Mesenchymal stem cell (in vitro differentiated cells and primary cell): ENCODE results near the gene SLC35E1.
A peak's percentile ranks its signal among the peaks of the same experiment; 100 is the strongest.

ENCODE experiments used
- DNase-seq: peaks from one replicate; pipeline ENCODE4 v3.0.0-alpha.2; 2013
- H2AFZ ChIP-seq: one replicate; pipeline ENCODE4 v1.6.1; 2013; ENCODE audit warnings: low read depth, mild to moderate bottlenecking, control low read depth, inconsistent platforms, low read length, moderate library complexity
- H2AK5ac ChIP-seq: 2 replicates; pipeline ENCODE4 v1.6.1; 2013; ENCODE audit warnings: low read length, moderate library complexity, mild to moderate bottlenecking, inconsistent platforms; ENCODE audit not compliant: severe bottlenecking
- H2BK120ac ChIP-seq: one replicate; pipeline ENCODE4 v1.6.1; 2013; ENCODE audit warnings: low read depth, mild to moderate bottlenecking, inconsistent platforms, low read length, moderate library complexity
- H2BK12ac ChIP-seq, 2 experiments: one replicate each; pipeline ENCODE4 v1.6.1; 2013; ENCODE audit warnings: inconsistent platforms in 2 of 2, low read length in 2 of 2, mild to moderate bottlenecking in 2 of 2, moderate library complexity in 2 of 2, control low read depth in 1 of 2
- H2BK15ac ChIP-seq: one replicate; pipeline ENCODE4 v1.6.1; 2013; ENCODE audit warnings: mild to moderate bottlenecking, low read depth, inconsistent platforms; ENCODE audit not compliant: poor library complexity, severe bottlenecking
- H2BK5ac ChIP-seq: 2 replicates; pipeline ENCODE4 v1.6.1; 2013; ENCODE audit warnings: low read depth, mild to moderate bottlenecking, low read length, control low read depth, inconsistent platforms; ENCODE audit not compliant: poor library complexity, severe bottlenecking
- H3K14ac ChIP-seq, 2 experiments: one replicate each; pipeline ENCODE4 v1.6.1; 2013; ENCODE audit warnings: inconsistent platforms in 2 of 2, low read length in 2 of 2, control low read depth in 1 of 2, mild to moderate bottlenecking in 1 of 2, moderate library complexity in 1 of 2
- H3K18ac ChIP-seq, 2 experiments: one replicate each; pipeline ENCODE4 v1.6.1; 2013; ENCODE audit warnings: inconsistent platforms in 2 of 2, low read length in 2 of 2, control low read depth in 1 of 2, low read depth in 1 of 2, mild to moderate bottlenecking in 1 of 2
- H3K23ac ChIP-seq, 2 experiments: one replicate each; pipeline ENCODE4 v1.6.1; 2013; ENCODE audit warnings: inconsistent platforms in 2 of 2, low read length in 2 of 2, mild to moderate bottlenecking in 2 of 2, moderate library complexity in 2 of 2, control low read depth in 1 of 2
- H3K27ac ChIP-seq: 2 replicates; pipeline ENCODE4 v1.5.1; 2013; ENCODE audit warnings: mild to moderate bottlenecking, moderate library complexity, low read length, control low read depth, inconsistent platforms; ENCODE audit not compliant: poor library complexity, severe bottlenecking
- H3K27me3 ChIP-seq, 2 experiments: 2 replicates each; pipeline versions ENCODE4 v1.6.1 to v1.7.0; 2013; ENCODE audit warnings: low read length in 2 of 2, mild to moderate bottlenecking in 2 of 2, moderate library complexity in 2 of 2, control low read depth in 1 of 2, inconsistent platforms in 1 of 2; ENCODE audit not compliant: control insufficient read depth in 1 of 2, insufficient read depth in 1 of 2
- H3K36me3 ChIP-seq, 2 experiments: 2 replicates each; pipeline versions ENCODE4 v1.6.1 to v1.7.0; 2013; ENCODE audit warnings: low read length in 2 of 2, control low read depth in 1 of 2, inconsistent platforms in 1 of 2, low read depth in 1 of 2, mild to moderate bottlenecking in 1 of 2; ENCODE audit not compliant: insufficient read depth in 2 of 2, control insufficient read depth in 1 of 2
- H3K4ac ChIP-seq, 2 experiments: one replicate each; pipeline ENCODE4 v1.6.1; 2013; ENCODE audit warnings: inconsistent platforms in 2 of 2, low read length in 2 of 2, mild to moderate bottlenecking in 2 of 2, moderate library complexity in 2 of 2, control low read depth in 1 of 2, low read depth in 1 of 2
- H3K4me1 ChIP-seq: 2 replicates; pipeline ENCODE4 v1.6.1; 2013; ENCODE audit warnings: low read depth, low read length, control low read depth; ENCODE audit not compliant: control insufficient read depth, insufficient read depth
- H3K4me2 ChIP-seq: 2 replicates; pipeline ENCODE4 v1.6.1; 2013; ENCODE audit warnings: low read length, mild to moderate bottlenecking, inconsistent platforms; ENCODE audit not compliant: poor library complexity, severe bottlenecking
- H3K4me3 ChIP-seq, 2 experiments: 2 replicates each; pipeline versions ENCODE4 v1.5.1 to v1.7.0; 2013; ENCODE audit warnings: low read length in 2 of 2, mild to moderate bottlenecking in 2 of 2, control low read depth in 1 of 2, low read depth in 1 of 2; ENCODE audit not compliant: insufficient read depth in 1 of 2
- H3K79me1 ChIP-seq: replicated peaks from 2 replicates; pipeline ENCODE4 v1.6.1; 2013; ENCODE audit warnings: mild to moderate bottlenecking, control low read depth, low read length, inconsistent platforms; ENCODE audit not compliant: poor library complexity, severe bottlenecking
- H3K9ac ChIP-seq: 2 replicates; pipeline ENCODE4 v1.7.0; 2013; ENCODE audit warnings: mild to moderate bottlenecking, low read length, moderate library complexity
- H3K9me3 ChIP-seq: 2 replicates; pipeline ENCODE4 v1.7.0; 2013; ENCODE audit warnings: mild to moderate bottlenecking, low read length; ENCODE audit not compliant: control insufficient read depth
- H4K8ac ChIP-seq: one replicate; pipeline ENCODE4 v1.6.1; 2013; ENCODE audit warnings: inconsistent platforms, mild to moderate bottlenecking, low read length, moderate library complexity
- H4K91ac ChIP-seq: one replicate; pipeline ENCODE4 v1.6.1; 2013; ENCODE audit warnings: mild to moderate bottlenecking, low read length, inconsistent platforms
- WGBS: methylation state at CpG from one replicate; pipeline ENCODE4 v1.1.7; 2013; ENCODE audit warnings: mixed read lengths; 5-methylcytosine and 5-hydroxymethylcytosine counted together

Gene SLC35E1

DNA sequence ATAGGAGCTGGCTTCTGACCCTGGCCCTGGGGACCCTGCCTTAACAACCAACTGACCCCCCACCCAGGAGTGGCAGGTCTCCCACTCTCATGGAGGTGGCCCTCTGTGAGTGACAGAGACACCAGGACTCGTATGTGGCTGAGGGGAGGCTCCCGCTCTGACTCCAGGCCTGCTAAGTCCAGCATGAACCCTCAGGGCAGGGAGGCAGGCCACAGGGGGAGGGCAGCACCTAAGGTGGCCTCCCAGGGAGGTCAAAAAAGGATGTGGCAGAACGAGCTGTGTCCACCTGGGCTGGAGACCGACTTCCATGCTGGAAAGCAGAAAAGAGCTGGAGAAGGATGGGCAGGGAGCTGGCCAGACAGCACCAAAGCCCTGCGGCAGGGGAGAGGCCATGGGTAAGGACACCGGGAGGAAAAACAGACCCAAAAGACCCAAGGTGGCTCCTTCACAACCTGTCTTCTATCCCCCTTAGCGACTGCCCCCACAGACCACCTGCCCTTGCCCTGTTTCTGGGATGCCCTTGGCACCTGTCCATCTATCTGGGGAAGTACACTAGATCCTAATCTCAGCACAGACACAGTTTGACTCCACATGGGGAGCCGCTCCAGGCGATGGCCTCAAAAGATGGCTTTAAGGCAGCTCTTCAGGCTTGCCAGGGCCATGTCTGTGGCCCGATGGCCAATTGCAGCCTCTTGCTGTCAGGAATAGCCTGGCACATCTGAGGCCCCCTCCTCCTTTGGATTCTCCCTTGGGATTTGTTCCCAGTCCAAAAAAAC, 10.5 kb upstream of the SLC35E1 start:
- 94% methylated on average over 10 of the region's 10 CpGs for WGBS
- Histone ChIP-seq H2AK5ac (no peak overlapping the region), H3K4me1 (peaks cover 52% of the 10 kb centered on the region)

GRCh38 chr19:16581971-16582343, 9.7 kb upstream of the SLC35E1 start:
- H2BK12ac ChIP-seq = no peak overlapping the region
- H2BK120ac ChIP-seq = no peak overlapping the region
- H3K18ac ChIP-seq = no peak overlapping the region
- no peak overlapping the region for H3K27ac ChIP-seq
- H3K27me3 ChIP-seq = no peaks in the 10 kb centered on the region
- H3K9ac ChIP-seq = peak overlapping the region; percentile 51
- no peak overlapping the region for H3K4ac ChIP-seq
- H3K4me2 ChIP-seq = no peak overlapping the region
- DNase-seq = no peak
- 88% methylated on average over 6 of the region's 6 CpGs for whole genome bisulfite sequencing
- no peak overlapping the region for H2BK5ac ChIP-seq
- H4K8ac ChIP-seq = no peak overlapping the region
- H3K4me3 ChIP-seq = no peak overlapping the region
- no peak overlapping the region for H2AK5ac ChIP-seq
- H3K14ac ChIP-seq = no peak overlapping the region
- no peak overlapping the region for H2BK15ac ChIP-seq
- H3K79me1 ChIP-seq = peaks cover 15% of the 10 kb centered on the region
- peaks cover 16 to 46% of the 10 kb centered on the region in 2 experiments for H3K36me3 ChIP-seq
- H4K91ac ChIP-seq = no peak overlapping the region
- H2AFZ ChIP-seq = no peak overlapping the region
- peaks cover 45% of the 10 kb centered on the region for H3K4me1 ChIP-seq
- H3K23ac ChIP-seq = no peak overlapping the region
- H3K9me3 ChIP-seq = no peaks in the 10 kb centered on the region

More for the DNA sequence above, 10.5 kb upstream of the SLC35E1 start:
- Histone ChIP-seq H2BK12ac (no peak overlapping the region), H3K4ac (no peak overlapping the region), H3K4me2 (no peak overlapping the region), H3K9ac (peak overlapping the region; percentile 51), H3K18ac (no peak overlapping the region), H4K91ac (no peak overlapping the region), H3K27ac (no peak overlapping the region), H3K23ac (no peak overlapping the region), H3K36me3 (peaks cover 10 to 39% of the 10 kb centered on the region in 2 experiments), H3K4me3 (no peak overlapping the region), H2AFZ (no peak overlapping the region), H2BK15ac (no peak overlapping the region), H4K8ac (no peak overlapping the region), H2BK120ac (no peak overlapping the region), H3K9me3 (no peaks in the 10 kb centered on the region), H2BK5ac (no peak overlapping the region), H3K14ac (no peak overlapping the region), H3K79me1 (peaks cover 15% of the 10 kb centered on the region), H3K27me3 (no peaks in the 10 kb centered on the region)
- DNase-seq = no peak

GRCh38 chr19:16581145-16581970, 9.1 kb upstream of the SLC35E1 start:
- Histone ChIP-seq H2BK12ac (peak overlapping the region in 1 of 2 experiments; percentile 7), H3K4me3 (no peak overlapping the region), H3K9me3 (no peaks in the 10 kb centered on the region), H3K4ac (no peak overlapping the region), H3K9ac (peak overlapping the region; percentile 51), H2BK15ac (no peak overlapping the region), H2BK120ac (no peak overlapping the region), H3K27me3 (no peaks in the 10 kb centered on the region), H3K23ac (no peak overlapping the region), H4K91ac (no peak overlapping the region), H3K18ac (no peak overlapping the region), H3K4me1 (peaks cover 40% of the 10 kb centered on the region), H3K4me2 (no peak overlapping the region), H3K36me3 (peaks cover 22 to 52% of the 10 kb centered on the region in 2 experiments), H3K27ac (no peak overlapping the region), H3K79me1 (peaks cover 15% of the 10 kb centered on the region), H4K8ac (no peak overlapping the region), H3K14ac (no peak overlapping the region), H2AK5ac (no peak overlapping the region), H2AFZ (no peak overlapping the region), H2BK5ac (no peak overlapping the region)
- no peak for DNase-seq
- WGBS = 90% methylated on average over 12 of the region's 12 CpGs

DNA sequence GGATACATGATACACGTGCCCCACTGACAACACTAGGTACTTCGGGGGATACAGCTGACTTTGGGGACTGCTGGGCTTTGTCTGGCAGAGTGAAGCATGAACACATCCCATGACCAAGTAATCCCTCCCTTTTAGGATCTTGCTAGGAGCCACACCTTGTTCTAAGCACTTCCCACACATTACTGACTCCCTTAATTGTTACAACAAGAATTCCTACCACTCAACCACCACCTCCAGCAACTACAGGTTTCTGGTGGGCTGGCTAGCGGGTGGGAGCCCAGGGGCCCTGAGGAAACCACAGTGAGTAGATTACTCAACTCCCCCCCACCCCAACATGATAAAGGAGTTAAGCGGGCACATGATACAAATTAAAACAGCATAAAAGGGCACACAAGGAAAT, 7.2 kb upstream of the SLC35E1 start:
- H4K91ac ChIP-seq = no peak overlapping the region
- no peak overlapping the region for H2BK12ac ChIP-seq
- peaks cover 25% of the 10 kb centered on the region for H3K4me1 ChIP-seq
- H3K14ac ChIP-seq = no peak overlapping the region
- H2BK5ac ChIP-seq = no peak overlapping the region
- H3K4me2 ChIP-seq = no peak overlapping the region
- no peak overlapping the region for H3K27ac ChIP-seq
- no peak overlapping the region for H3K4me3 ChIP-seq
- WGBS = 93% methylated on average over 4 of the region's 4 CpGs
- no peak overlapping the region for H2AFZ ChIP-seq
- H3K36me3 ChIP-seq = peaks cover 42 to 68% of the 10 kb centered on the region in 2 experiments
- H3K27me3 ChIP-seq = no peaks in the 10 kb centered on the region
- no peak overlapping the region for H2BK120ac ChIP-seq
- no peak overlapping the region for H3K18ac ChIP-seq
- H3K4ac ChIP-seq = no peak overlapping the region
- peaks cover 14% of the 10 kb centered on the region for H3K79me1 ChIP-seq
- no peak overlapping the region for H2BK15ac ChIP-seq
- no peak overlapping the region for H2AK5ac ChIP-seq
- H4K8ac ChIP-seq = no peak overlapping the region
- no peaks in the 10 kb centered on the region for H3K9me3 ChIP-seq
- no peak overlapping the region for H3K9ac ChIP-seq
- no peak for DNase-seq
- no peak overlapping the region for H3K23ac ChIP-seq
